HT-29 (cell line): Measurements from ENCODE around the gene ABCC8. TPM values are rescaled to one million over a fixed set of nuclear protein-coding genes. Genes with fewer than 3 reads are reported as not detected.

Experiments
- DNase-seq: peaks from one replicate; pipeline ENCODE4 v3.0.0-alpha.2; 2015; ENCODE audit warnings: low spot score
- total RNA-seq: library from RNA; depleted of rRNA; stranded (reverse); fragments of >200 nt; shearing (Covaris generic); gene quantifications from 2 replicates; pipeline ENCODE4 v1.2.3, GENCODE V29; 2014

Gene ABCC8
- total RNA-seq, 1 experiment from 2014 or later, result 0.08 TPM

DNA sequence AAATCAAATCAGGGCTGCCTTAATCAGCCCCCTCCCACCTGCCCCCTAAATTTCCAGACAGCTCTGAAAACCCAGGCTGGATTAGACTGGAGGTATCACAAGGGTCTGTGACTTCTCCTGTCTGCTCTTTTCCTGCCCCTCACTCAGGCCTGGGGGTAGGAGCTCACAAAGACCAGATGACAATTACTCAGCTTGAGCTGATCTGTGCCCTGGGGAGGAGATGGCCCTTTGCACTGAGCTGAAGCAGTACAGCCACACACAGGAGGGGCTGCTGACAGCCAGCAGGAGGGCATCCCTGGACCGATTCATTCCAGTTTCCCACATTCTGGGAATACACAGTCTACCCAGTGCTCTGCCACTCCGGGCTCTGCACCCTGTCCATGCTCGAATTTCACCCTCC lies 4.2 kb downstream of the ABCC8 start:
- no peak for DNase-seq

DNA sequence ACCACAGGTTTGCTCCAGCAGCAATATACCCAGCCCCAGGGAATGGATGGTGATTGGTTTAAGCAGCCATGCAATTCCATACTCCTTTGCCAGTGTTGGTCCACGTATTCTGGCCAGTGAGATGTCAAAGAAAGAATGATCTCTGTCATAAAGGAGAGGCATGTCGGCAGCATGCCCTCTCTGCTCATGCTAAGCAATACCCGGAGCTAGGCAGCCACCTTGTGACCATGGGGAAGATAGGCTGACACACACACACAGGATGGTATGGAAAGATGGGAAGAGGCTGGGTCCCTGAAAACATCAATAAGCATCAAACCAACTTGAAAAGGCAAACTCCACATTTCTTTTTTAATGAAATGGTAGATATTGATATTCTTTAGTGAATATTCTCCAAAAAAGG lies 5.1 kb downstream of the ABCC8 start:
- peak; percentile 66 for DNase-seq

DNA sequence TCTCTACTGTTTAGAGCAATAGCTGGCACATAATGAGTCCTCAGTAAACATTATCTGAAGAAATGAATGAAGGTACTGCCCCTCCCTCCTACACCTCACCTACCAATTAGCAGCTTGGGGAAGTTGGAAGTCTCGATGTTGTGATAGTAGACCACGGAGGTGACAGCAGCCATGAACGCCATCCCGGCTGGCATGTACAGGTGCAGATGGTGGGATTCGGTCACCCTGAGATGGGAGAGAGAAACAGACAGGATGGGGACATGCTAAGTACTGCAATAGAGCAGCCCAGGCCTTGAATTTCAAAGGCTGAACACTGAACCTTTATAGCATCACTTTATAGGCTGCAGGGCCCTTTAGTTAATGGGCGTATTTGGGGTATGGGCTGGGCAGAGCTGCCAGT lies 6.6 kb downstream of the ABCC8 start:
- DNase-seq, result no peak

DNA sequence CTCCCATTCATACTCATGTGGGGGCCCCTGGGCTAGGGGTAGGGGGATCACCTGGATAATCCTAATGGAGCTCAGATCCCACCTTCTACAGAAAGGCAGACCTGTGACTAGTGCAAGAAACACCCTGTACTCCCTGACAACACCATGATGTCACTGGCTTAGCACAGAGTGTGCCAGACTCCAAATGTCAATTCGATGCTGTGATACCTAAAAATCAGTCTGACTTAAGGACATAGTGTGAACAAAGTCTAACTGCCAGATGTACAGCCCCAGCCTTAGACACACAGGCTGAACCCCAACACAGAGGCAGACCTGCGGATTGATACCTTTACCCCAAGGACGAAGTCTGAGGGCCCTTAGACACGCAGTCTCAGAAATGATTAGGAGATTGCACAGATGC lies 8.5 kb downstream of the ABCC8 start:
- DNase-seq, result no peak

DNA sequence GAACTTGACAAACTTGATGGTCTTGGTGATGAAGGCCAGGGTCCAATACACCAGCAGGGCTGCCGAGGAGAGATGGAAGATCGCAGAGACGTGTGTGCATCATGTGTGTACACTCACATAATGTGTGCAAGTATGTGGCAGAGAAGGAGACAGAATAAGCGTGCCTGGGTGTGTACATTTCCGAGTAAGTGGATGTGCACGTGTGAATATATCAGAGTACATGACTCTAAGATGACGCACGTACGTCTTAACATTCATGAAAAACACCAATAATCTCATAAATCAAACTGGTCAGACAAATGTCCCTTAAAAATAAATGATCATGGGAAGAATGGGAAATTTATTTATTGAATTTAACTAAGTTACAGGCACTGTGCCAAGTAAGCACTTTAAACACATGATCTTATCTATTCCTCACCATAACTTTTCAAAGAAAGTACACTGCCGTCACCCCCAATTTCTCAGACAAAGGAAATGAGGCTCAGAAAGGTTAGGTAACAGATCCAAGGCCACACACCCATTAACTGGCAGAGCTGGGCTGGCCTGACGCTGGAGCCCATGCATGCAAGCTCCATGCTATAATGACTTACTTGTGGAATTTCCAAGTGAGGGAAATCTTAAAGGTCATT lies 13.0 kb downstream of the ABCC8 start:
- no peak for DNase-seq

GRCh38 chr11:17462940-17463339 lies 13.7 kb downstream of the ABCC8 start:
- no peak for DNase-seq

DNA sequence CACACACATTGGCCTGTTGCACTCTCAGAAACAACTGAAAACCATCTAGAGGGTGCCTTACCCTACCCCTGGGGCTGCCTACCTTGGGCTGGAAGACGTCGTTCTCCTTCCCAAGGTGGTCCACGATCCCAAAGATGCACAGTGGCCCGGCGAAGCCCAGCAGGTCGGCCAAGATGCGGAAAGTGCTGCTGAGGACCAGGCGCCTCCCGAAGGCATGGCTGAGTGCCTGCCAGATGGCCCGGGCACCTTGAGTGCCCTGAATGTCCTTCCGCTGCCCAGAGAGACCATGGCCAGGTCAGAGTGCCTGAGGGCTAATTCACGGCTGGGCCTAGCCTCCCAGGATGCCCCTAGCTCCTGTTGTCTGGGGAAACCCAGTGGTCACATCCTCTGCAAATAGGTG lies 16.2 kb downstream of the ABCC8 start:
- DNase-seq, result no peak

GRCh38 chr11:17459236-17459896 lies 17.3 kb downstream of the ABCC8 start:
- no peak for DNase-seq

DNA sequence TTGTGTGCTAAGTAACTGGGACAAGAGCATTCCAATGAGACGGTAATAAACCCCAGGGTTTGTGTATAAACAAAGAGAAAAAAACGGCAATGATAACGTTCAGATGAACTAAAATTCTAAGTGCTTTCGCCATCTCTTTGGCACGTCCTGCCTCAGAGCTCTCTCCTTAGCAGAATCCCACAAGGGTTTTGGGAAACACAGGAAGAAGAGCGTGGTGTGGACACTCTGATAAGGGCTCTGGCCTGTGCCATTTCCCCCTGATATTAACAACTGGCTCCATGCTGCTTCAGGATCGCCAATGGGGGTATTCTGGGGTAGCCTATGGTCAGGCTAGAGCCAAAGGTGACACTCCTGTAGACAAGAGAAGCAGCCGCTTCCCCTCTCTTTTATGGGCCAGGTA lies 18.4 kb downstream of the ABCC8 start:
- DNase-seq, result no peak

DNA sequence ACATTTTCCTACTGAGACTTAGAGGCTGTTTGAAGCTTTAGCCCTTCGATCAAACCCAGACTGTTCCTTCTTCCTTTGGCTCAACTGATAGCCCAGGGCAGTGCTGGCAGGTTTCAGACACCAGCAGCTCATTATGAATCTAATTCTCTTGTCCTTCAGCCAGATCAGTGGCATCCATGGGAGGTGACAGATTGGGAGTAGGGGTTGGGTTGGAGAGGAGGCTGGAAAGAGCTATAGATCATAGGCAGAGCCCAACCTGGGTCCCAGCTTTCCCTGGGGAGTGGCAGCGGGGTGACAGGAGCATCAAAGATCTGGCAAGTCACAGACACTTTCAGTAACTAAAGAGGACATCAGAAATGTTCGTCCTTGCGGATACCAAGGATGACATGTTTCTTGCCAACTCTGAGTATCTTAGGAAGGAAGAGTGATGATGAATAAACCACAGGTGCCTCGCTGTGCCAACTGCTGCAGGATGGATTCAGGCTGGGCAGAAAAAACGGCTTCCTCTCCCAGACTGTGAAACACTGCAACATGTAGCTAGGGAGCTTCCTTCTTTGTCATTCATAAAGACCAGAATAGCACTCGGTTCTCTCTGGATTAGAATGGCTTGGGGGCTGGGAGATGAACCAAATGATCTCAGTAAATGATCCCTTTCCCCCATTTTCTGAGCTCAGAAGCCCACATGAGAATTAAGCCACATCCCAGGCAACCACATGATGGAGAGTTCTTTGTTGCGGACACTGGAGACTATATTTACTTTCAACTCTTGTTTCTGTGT lies 19.1 kb downstream of the ABCC8 start:
- DNase-seq, result no peak

DNA sequence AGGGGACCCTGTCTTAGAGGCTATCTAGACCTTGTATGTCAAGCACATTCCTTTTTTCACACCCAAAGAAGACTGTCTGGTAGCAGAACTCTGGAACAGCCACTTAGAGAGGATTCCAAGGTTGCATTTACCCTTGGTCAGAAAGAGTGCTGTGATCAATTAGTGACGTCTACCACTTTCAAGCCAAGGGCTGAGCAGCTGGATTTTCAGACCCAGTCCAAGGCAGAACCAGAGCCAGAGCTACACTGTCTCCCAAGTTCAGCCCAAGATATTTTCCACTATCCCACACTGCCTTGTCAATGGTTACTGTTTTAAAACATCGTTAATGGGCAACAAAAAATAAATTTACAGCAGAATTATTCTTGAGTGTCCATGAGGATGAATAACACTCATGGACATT lies 24.0 kb downstream of the ABCC8 start:
- no peak for DNase-seq

DNA sequence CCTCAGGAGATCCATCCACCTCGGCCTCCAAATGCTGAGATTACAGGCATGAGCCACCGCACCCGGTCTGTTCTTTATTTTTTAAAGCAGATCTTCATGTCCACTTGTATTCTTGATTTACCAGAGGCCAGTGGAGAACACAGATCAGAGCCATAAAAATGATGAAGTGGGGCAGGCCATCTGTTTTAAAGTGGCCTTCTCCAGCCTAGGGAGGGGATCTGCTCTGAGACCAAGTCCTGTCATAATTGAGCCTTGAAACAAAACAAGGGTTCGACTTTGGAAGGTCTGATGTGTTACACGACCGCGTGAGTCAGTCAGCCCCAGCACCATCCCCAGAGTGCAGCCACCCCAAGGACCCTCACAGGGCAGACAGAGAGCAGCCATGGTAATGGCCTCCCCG lies 27.5 kb downstream of the ABCC8 start:
- no peak for DNase-seq

DNA sequence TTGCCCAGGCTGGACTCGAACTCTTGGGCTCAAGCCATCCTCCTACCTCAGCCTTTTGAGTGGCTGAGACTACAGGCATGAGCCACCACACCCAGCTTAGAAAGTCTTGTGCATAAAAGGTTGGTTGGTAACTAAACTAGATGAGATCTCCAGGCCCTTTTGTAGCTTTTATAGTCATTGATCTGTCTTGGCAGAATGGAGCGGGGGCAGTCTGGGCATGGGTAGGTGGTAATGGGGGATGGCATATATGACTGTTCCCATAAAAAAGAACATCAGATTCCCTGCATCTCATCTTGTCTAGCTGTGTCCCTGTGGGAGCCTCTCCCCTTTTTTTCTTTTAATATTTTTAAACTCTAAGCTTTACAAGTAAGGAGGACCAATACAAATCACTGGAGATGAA lies 30.2 kb downstream of the ABCC8 start:
- no peak for DNase-seq

- no peak for DNase-seq
These were observed 31.3 kb downstream of the ABCC8 start for GRCh38 chr11:17445240-17445795.

- DNase-seq, result no peak
These were observed 32.5 kb downstream of the ABCC8 start for GRCh38 chr11:17443926-17444690.

DNA sequence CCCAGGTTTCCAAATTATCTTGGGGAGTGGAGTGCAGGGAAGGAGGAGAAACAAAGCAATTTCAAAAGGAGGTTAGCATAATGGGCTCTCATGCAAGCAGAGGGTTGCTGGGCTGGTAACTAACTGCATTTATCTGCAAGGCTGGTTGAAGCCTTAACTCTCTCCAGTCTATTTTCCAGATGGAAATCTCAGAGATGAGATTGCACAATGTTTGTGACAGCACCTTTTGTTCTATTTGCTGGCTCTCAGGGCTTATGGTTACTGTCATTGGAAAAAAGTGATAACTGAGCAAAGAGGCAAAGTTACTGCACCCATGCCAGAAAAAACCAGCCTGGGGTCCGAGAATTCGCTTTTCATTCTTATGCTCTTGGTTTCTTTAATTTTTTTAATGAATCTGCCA lies 33.2 kb downstream of the ABCC8 start:
- no peak for DNase-seq

- DNase-seq, result no peak
These were observed 33.6 kb downstream of the ABCC8 start for GRCh38 chr11:17443000-17443399.

- no peak for DNase-seq
These were observed 37.3 kb downstream of the ABCC8 start for GRCh38 chr11:17439316-17439782.

GRCh38 chr11:17437366-17437765 lies 39.3 kb downstream of the ABCC8 start:
- DNase-seq, result no peak

DNA sequence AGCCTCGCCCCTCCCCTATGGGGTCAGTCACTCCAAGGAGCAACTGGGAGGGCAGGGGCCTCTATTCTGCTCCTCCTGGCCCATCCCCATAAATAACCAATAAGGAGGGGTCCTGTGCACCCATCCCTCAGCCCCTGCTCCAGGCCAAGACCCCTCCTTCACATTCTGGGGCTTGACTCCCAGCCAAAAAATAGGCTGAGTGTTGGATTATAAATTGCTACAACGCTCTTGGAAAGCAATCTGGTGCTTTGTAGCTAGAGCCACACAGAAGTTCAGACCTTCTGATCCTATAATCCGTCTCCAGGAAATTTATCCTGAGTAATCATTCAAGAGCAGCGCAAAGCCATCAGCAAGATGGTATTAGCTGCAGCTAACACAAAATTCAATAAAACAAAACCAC lies 42.5 kb downstream of the ABCC8 start:
- no peak for DNase-seq

- DNase-seq, result no peak
These were observed 44.6 kb downstream of the ABCC8 start for GRCh38 chr11:17432002-17432401.

GRCh38 chr11:17431139-17431538 lies 45.5 kb downstream of the ABCC8 start:
- DNase-seq, result no peak
